Endothelial cell of umbilical vein (primary cell): ENCODE results near the gene IFI35. TPM values are rescaled to one million over a fixed set of nuclear protein-coding genes. Genes with fewer than 3 reads are reported as not detected.

Experiments used
- BruUV-seq: library from RNA; stranded (reverse); fragments of 400-500 nt; replicated peaks from 2 replicates; lab custom pipeline; 2021; lab: Mats Ljungman, UMichigan
- CTCF ChIA-PET: fragments of 300-600, 350-600 bp; sonication (Branson Sonifier 250); formaldehyde crosslinking; loops from one replicate; lab custom pipeline; 2021; ENCODE audit warnings: antibody characterized with exemption, inconsistent platforms; lab: Charles Lee
- POLR2A ChIA-PET: fragments of 300-600, 350-600 bp; sonication (Branson Sonifier 250); formaldehyde crosslinking; loops from one replicate; lab custom pipeline; 2021; ENCODE audit warnings: antibody characterized with exemption, inconsistent platforms; lab: Charles Lee
- DNase-seq: peaks from one replicate; pipeline ENCODE4 v3.0.0-alpha.2; 2011; ENCODE audit warnings: low read depth, low spot score
- FAIRE-seq: peaks from 2 replicates; lab custom pipeline; 2011; peaks lifted over from hg19 to GRCh38; lab: Jason Lieb, UNC
- H2AFZ ChIP-seq: 2 replicates; pipeline ENCODE4 v1.6.0; 2012; ENCODE audit warnings: low read depth, low read length, control low read depth, inconsistent platforms
- H3K27ac ChIP-seq: 2 replicates; pipeline ENCODE4 v1.5.1; 2011; ENCODE audit warnings: low read depth, mild to moderate bottlenecking, control low read depth, low read length, moderate library complexity; ENCODE audit not compliant: insufficient read depth
- H3K27me3 ChIP-seq, 2 experiments: 2 replicates each; pipeline versions ENCODE4 v1.6.0 to v1.6.1; 2011; ENCODE audit warnings: low read length in 2 of 2, mixed read lengths in 1 of 2; ENCODE audit not compliant: control insufficient read depth in 2 of 2, insufficient read depth in 2 of 2
- H3K36me3 ChIP-seq, 2 experiments: 2 replicates in 1 of 2; 3 replicates in 1 of 2; pipeline ENCODE4 v1.5.1; 2011; ENCODE audit warnings: low read length in 2 of 2, mild to moderate bottlenecking in 1 of 2, moderate library complexity in 1 of 2; ENCODE audit not compliant: control insufficient read depth in 2 of 2, insufficient read depth in 2 of 2; ENCODE audit errors: extremely low read depth in 1 of 2
- H3K4me1 ChIP-seq: 3 replicates; pipeline ENCODE4 v1.5.1; 2011; ENCODE audit warnings: mild to moderate bottlenecking, low read length; ENCODE audit not compliant: control insufficient read depth, insufficient read depth; ENCODE audit errors: extremely low read depth
- H3K4me2 ChIP-seq: 2 replicates; pipeline ENCODE4 v1.6.1; 2011; ENCODE audit warnings: low read length, control low read depth, mixed read lengths; ENCODE audit not compliant: insufficient read depth
- H3K4me3 ChIP-seq, 3 experiments: fragments of 200-600 bp in 1 of 3; sonication (generic), shearing (Covaris generic) in 1 of 3; replicated peaks in 1 of 3; 2 replicates each; pipeline ENCODE4 v1.5.1; 2011 to 2016; ENCODE audit warnings: control low read depth in 3 of 3, low read length in 3 of 3, mild to moderate bottlenecking in 2 of 3, inconsistent platforms in 1 of 3, low read depth in 1 of 3, moderate library complexity in 1 of 3; ENCODE audit not compliant: insufficient read depth in 1 of 3
- H3K79me2 ChIP-seq: 2 replicates; pipeline ENCODE4 v1.6.0; 2012; ENCODE audit warnings: low read length, inconsistent platforms; ENCODE audit not compliant: control insufficient read depth, insufficient read depth
- H3K9ac ChIP-seq: replicated peaks from 2 replicates; pipeline ENCODE3; 2011; ENCODE audit warnings: low read length, control low read depth; ENCODE audit not compliant: insufficient read depth; ENCODE audit errors: extremely low read depth
- H3K9me1 ChIP-seq: replicated peaks from 3 replicates; pipeline ENCODE4 v1.6.0; 2011; ENCODE audit warnings: mild to moderate bottlenecking, low read length; ENCODE audit not compliant: control insufficient read depth, insufficient read depth; ENCODE audit errors: extremely low read depth
- H3K9me3 ChIP-seq: replicated peaks from 2 replicates; pipeline ENCODE4 v1.5.1; 2012; ENCODE audit warnings: low read length, inconsistent platforms; ENCODE audit not compliant: control insufficient read depth, insufficient read depth
- H4K20me1 ChIP-seq: replicated peaks from 2 replicates; pipeline ENCODE3; 2011; ENCODE audit warnings: mild to moderate bottlenecking, low read length; ENCODE audit not compliant: control insufficient read depth, insufficient read depth; ENCODE audit errors: extremely low read depth
- EZH2 ChIP-seq: IDR thresholded peaks from 2 replicates; pipeline ENCODE4 v1.6.1; 2012; ENCODE audit warnings: borderline replicate concordance, low read depth, mild to moderate bottlenecking, moderate library complexity, low read length, inconsistent platforms; ENCODE audit not compliant: severe bottlenecking
- FOS ChIP-seq: IDR thresholded peaks from 2 replicates; pipeline ENCODE4 v1.6.1; 2011; ENCODE audit warnings: mild to moderate bottlenecking, low read length, moderate library complexity, borderline replicate concordance; ENCODE audit not compliant: insufficient read depth
- GATA2 ChIP-seq: IDR thresholded peaks from 2 replicates; pipeline ENCODE4 v1.7.0; 2011; ENCODE audit warnings: low read depth, mild to moderate bottlenecking, moderate library complexity, mixed read lengths, low read length; ENCODE audit not compliant: insufficient read length, insufficient read depth
- JUN ChIP-seq: IDR thresholded peaks from 2 replicates; pipeline ENCODE4 v1.6.1; 2011; ENCODE audit warnings: borderline replicate concordance, low read depth; ENCODE audit not compliant: insufficient read length, insufficient read depth
- MYC ChIP-seq: IDR thresholded peaks from one replicate; pipeline ENCODE4 v1.6.1; 2011; ENCODE audit warnings: mild to moderate bottlenecking, low read depth, low read length
- POLR2A ChIP-seq: IDR thresholded peaks from 2 replicates; pipeline ENCODE4 v1.6.1; 2012; ENCODE audit warnings: low read depth, mild to moderate bottlenecking, control low read depth, low read length
- POLR2AphosphoS5 ChIP-seq: IDR thresholded peaks from 2 replicates; pipeline ENCODE4 v1.6.1; 2012; ENCODE audit warnings: low read depth, mild to moderate bottlenecking, control low read depth, low read length, moderate library complexity; ENCODE audit not compliant: insufficient read depth
- dilution Hi-C: fragments of 300-500 bp; cut with MboI; formaldehyde crosslinking; loops from one replicate; pipeline ENCODE4 v1.15.0; 2019; ENCODE audit warnings: low sequenced_read_pairs; ENCODE audit not compliant: extremely low pct_ligation_motif_present
- intact Hi-C: fragments of 100-400 bp; cut with micrococcal nuclease; formaldehyde crosslinking; loops from one replicate; pipeline ENCODE4 v1.10.0; 2022
- polyA plus RNA-seq, 4 experiments: library from polyadenylated mRNA; depleted of rRNA in 3 of 4; stranded (reverse) in 3 of 4; unstranded in 1 of 4; fragments of >200 nt; gene quantifications; 2 replicates each; pipeline versions ENCODE4 v1.2.1 to v1.2.3, GENCODE V29; 2011 to 2012; ENCODE audit warnings: missing spikeins in 1 of 4
- total RNA-seq: library from RNA; stranded (reverse); gene quantifications from 2 replicates; pipeline ENCODE4 v1.2.3, GENCODE V29; 2021
- TF ChIP-seq, protein P1 (sequence below): IDR thresholded peaks from 2 replicates; pipeline ENCODE4 v1.6.1; 2011; ENCODE audit not compliant: insufficient read depth, insufficient read length
- TF ChIP-seq, protein P2 (sequence below), 2 donors: IDR thresholded peaks; 1 replicate in 1 of 2; 2 replicates in 1 of 2; pipeline ENCODE4 v1.5.1; 2011; ENCODE audit warnings: low read length in 2 of 2, mild to moderate bottlenecking in 2 of 2, moderate library complexity in 2 of 2, control low read depth in 1 of 2, inconsistent platforms in 1 of 2, low read depth in 1 of 2; ENCODE audit not compliant: insufficient read depth in 1 of 2; ENCODE audit errors: extremely low read depth in 1 of 2

IFI35 gene
- total and polyA plus RNA-seq, 2 donors (not counting 3 experiments of a cell fraction or from before 2014, with no cell fraction given), result 11.1 to 22.5 TPM

DNA sequence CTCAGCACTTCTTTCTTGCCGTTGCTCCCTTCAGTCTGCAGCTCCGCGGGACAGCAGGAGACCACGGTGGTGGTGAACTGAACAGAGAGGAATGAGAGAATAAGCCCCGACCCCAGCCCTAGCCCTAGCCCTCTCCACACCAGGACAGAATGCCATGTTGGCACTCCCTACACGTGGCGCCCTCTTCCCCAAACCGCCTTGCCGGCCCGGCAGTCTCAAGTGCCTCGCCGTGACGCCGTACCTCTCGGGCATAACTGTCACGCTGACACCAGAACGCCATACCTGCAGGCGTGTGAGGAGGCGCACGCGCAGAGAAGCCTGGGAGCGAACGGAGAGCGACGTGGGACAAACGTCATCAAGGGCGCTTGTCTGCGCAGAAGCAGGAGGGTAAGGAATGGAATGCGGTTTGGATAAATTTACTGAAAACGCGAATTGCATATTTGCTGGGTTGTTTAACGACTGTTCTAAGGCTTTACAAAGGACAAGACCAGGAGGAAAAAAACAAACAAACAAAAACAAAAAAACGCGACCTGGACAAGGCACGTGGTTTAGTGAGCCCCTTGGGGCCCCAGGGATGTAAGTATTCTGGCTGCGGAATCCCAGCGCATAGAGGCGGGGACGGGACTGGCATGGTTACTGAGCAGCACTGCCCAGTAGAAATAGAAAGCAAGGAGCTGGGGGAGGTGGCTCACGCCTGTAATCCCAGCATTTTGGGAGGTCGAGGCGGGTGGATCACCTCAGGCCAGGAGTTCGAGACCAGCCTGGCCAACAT lies 42.2 kb upstream of the IFI35 start, which contains the start of gene AARSD1:
AARSD1 (minus strand) TSS at position 294 of the 772 bp plus-strand sequence; CDS start at position 280, 14 bp downstream.
- intact Hi-C loops, result loop anchor here (1.0 kb wide), 2 partner anchors 16 to 34 kb away; partner anchors contain the start of genes PTGES3L, RPL27 and RUNDC1
- Histone ChIP-seq H3K27me3 (no peaks in the 10 kb centered on the region), H3K4me3 (peak within 1 kb of the TSS; percentile 47 to 83 (median 63)), H3K9me1 (no peaks in the 10 kb centered on the region), H4K20me1 (no peaks in the 10 kb centered on the region), H3K36me3 (peaks cover 7 to 12% of the 10 kb centered on the region in 2 experiments), H3K4me2 (peak within 1 kb of the TSS; percentile 80), H3K27ac (peak within 1 kb of the TSS; percentile 64), H3K4me1 (peaks cover 6% of the 10 kb centered on the region), H3K9ac (peak within 1 kb of the TSS; percentile 82), H3K9me3 (no peaks in the 10 kb centered on the region), H2AFZ (peak within 1 kb of the TSS; percentile 72), H3K79me2 (peaks cover 9% of the 10 kb centered on the region)
- ChIA-PET POLR2A (interaction anchor here (0.6 to 1.6 kb wide), 3 partner anchors 33 to 124 kb away, joined by 3 to 7 read pairs (median 7); partner anchors contain the start of gene RPL27), CTCF (interaction anchor here (0.6 to 2.6 kb wide), 2 partner anchors 33 to 121 kb away, joined by 3 to 14 read pairs; partner anchors contain the start of gene RPL27)
- dilution Hi-C loops, result no loop called here
- FAIRE-seq (peak; percentile 81), DNase-seq (peak; percentile 97)
- TF ChIP-seq, protein P1, sequence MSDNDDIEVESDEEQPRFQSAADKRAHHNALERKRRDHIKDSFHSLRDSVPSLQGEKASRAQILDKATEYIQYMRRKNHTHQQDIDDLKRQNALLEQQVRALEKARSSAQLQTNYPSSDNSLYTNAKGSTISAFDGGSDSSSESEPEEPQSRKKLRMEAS, result peak; percentile 74
- TF ChIP-seq JUN (no peak), POLR2AphosphoS5 (peak; percentile 93), POLR2A (peak; percentile 85), MYC (peak; percentile 85)
- TSS peak; percentile 49 for BruUV-seq

DNA sequence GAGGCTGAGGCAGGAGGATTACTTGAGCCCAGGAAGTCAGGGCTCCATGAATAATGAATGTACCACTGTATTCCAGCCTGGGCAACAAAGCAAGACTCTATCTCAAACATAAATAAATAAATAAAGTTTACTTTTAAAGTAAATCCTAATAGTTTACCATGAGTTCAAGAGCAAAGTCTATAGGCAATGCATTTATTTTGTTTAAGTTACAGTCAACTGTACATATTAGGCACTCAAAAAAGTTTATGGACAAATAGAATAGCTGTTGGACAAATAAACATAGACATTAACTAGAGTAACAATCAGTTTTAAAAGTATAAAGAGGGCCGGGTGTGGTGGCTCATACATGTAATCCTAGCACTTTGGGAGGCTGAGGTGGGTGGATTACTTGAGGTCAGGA lies 38.7 kb upstream of the IFI35 start:
- POLR2A ChIA-PET, result no interaction called here
- no peaks in the 10 kb centered on the region for H3K36me3 ChIP-seq
- H3K9me3 ChIP-seq, result no peaks in the 10 kb centered on the region
- CTCF ChIA-PET, result interaction anchor here (0.8 to 1.7 kb wide), 2 partner anchors 15 to 30 kb away, joined by 3 to 8 read pairs; partner anchors contain the start of gene RPL27
- intact Hi-C loops (no loop called here), dilution Hi-C loops (no loop called here)
- H3K9me1 ChIP-seq, result no peaks in the 10 kb centered on the region
- no peak overlapping the region for H2AFZ ChIP-seq
- no peaks in the 10 kb centered on the region for H4K20me1 ChIP-seq
- no peak overlapping the region for H3K27ac ChIP-seq
- no TSS peak for BruUV-seq
- no peak overlapping the region for H3K4me3 ChIP-seq
- no peak overlapping the region for H3K9ac ChIP-seq
- DNase-seq (no peak), FAIRE-seq (no peak)
- peaks cover 9% of the 10 kb centered on the region for H3K79me2 ChIP-seq
- no peak for TF ChIP-seq FOS
- TF ChIP-seq POLR2A, result no peak
- TF ChIP-seq, protein P1, result no peak
- no peak for TF ChIP-seq EZH2
- TF ChIP-seq GATA2, result no peak
- no peak for TF ChIP-seq POLR2AphosphoS5
- TF ChIP-seq, protein P2, sequence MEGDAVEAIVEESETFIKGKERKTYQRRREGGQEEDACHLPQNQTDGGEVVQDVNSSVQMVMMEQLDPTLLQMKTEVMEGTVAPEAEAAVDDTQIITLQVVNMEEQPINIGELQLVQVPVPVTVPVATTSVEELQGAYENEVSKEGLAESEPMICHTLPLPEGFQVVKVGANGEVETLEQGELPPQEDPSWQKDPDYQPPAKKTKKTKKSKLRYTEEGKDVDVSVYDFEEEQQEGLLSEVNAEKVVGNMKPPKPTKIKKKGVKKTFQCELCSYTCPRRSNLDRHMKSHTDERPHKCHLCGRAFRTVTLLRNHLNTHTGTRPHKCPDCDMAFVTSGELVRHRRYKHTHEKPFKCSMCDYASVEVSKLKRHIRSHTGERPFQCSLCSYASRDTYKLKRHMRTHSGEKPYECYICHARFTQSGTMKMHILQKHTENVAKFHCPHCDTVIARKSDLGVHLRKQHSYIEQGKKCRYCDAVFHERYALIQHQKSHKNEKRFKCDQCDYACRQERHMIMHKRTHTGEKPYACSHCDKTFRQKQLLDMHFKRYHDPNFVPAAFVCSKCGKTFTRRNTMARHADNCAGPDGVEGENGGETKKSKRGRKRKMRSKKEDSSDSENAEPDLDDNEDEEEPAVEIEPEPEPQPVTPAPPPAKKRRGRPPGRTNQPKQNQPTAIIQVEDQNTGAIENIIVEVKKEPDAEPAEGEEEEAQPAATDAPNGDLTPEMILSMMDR (IDR thresholded peaks at IDR 0.05; ENCODE audit: extremely low read depth in 1 of 2, insufficient read depth in 1 of 2, low read depth in 1 of 2, low read length in 2 of 2), result no peak
- TF ChIP-seq JUN, result no peak
- TF ChIP-seq MYC, result no peak
- peaks cover 6% of the 10 kb centered on the region for H3K4me1 ChIP-seq
- no peak overlapping the region for H3K4me2 ChIP-seq
- peaks cover 2% of the 10 kb centered on the region in 2 experiments for H3K27me3 ChIP-seq
